Measurements from ENCODE around the gene RNASEH2A. TPM values are rescaled to one million over a fixed set of nuclear protein-coding genes. Genes with fewer than 3 reads are reported as not detected.

RNASEH2A gene
- total RNA-seq, 2 experiments from 2014 or later, result 34.9 to 39.3 TPM

DNA sequence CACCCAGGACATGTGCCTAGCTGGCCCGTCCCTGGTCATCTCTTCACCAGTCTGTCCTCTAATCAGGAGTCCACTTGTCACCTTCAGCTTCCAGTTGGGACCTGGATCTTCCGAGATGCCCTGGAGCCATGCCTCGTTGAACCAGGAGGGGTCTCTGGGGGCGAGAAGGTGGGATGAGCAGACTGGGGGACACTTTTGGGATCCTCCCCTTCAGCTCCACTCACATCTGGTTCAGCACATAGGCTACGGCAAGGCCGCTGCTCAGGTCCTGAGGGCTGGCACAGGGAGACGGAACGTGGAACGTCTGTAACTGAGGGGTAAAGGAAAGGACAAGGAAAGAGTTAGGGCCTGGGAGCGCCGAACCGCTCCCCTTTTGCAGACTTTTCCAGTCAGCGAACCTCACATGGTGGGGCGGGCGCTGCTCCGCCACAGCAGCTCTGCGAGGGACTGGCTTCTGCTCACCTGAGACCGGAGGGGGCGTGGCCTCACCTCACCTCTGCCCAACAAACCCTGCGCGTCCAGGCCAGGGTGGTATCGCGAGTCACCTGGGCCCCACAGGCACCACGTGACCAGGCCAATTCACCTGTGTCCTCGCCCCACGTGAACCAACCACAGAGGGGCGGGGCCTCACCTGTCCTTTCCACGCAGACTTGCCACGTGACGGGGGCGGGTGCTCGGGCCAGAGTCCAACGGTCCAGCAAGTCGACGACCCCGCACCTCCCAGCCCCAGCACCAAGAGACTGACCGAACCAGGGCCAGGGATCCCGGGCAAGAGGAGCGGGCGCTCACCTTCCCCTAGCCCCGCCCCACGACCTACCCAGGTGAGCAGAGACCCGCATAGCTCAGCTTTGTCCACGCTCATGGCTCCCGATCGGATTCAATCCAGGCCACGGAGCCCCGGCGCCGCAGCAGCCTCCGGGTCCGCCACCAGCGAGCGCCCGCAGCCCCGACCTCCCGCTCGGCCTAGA lies 31.5 kb upstream of the RNASEH2A start, which contains the start of gene HOOK2:
Gene HOOK2 (minus strand): TSS at position 965 of the 968 bp plus-strand sequence. CDS start 103 bp downstream, at position 862.
- no peaks in the 10 kb centered on the region for H3K36me3 Mint-ChIP-seq (ENCODE audit: low read depth)
- ChIA-PET POLR2A (interaction anchor here (0.5 kb wide), 1 partner anchor 18 kb away, joined by 6 read pairs; no protein-coding TSS in a partner anchor), CTCF (interaction anchor here (0.6 to 4.8 kb wide), 8 partner anchors 9 to 73 kb away, joined by 3 to 68 read pairs (median 6); partner anchors contain the start of genes JUNB and THSD8)
- H3K27me3 Mint-ChIP-seq, result no peaks in the 10 kb centered on the region
- peaks cover 44% of the 10 kb centered on the region for H3K4me1 Mint-ChIP-seq
- H3K4me3 Mint-ChIP-seq, result peak within 1 kb of the TSS; percentile 67
- H3K27ac Mint-ChIP-seq, result peak within 1 kb of the TSS; percentile 83
- peak; percentile 42 for DNase-seq
- no peaks in the 10 kb centered on the region for H3K9me3 Mint-ChIP-seq

DNA sequence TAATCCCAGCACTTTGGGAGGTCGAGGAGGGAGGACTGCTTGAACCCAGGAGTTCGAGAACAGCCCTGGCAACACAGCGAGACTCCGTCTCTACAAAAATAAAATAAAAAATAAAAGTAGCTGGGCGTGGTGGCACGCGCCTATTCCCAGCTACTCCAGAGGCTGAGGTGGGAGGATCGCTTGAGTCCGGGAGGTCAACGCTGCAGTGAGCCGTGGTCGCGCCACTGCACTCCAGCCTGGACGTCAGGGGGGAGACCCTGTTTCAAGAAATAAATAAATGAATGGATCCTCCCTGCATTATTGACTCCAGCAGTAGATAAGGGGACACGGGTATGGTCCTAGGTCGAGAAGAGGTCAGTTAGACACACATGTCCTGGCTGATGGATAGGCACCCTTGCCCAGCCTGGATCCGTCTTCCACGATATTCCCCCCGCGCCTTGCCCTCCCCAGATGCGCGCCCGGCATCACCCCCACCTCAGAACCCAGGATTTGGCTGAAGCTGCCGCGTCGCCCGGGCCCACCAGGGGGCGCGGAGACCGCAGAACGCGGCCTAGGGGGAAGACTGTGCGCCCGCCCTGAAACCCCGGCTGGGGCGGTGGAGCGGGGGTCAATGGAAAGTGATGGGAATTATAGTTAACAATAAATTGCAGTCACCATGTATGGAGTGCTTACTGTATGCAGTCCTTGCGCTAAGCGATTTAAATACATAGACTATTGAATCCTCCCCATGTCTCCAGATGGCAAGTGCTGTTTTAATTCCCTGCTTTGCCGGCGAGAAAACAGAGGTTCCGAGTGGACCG lies 29.0 kb upstream of the RNASEH2A start:
- Mint-ChIP-seq H3K27ac (peak overlapping the region; percentile 89), H3K4me1 (peaks cover 50% of the 10 kb centered on the region), H3K27me3 (no peaks in the 10 kb centered on the region), H3K9me3 (no peaks in the 10 kb centered on the region), H3K36me3 (ENCODE audit: low read depth) (no peaks in the 10 kb centered on the region), H3K4me3 (peak overlapping the region; percentile 79)
- peak; percentile 77 for DNase-seq
- ChIA-PET POLR2A (interaction anchor here (1.1 to 3.6 kb wide), 2 partner anchors 12 to 15 kb away, joined by 3 to 50 read pairs; partner anchors contain the start of gene JUNB), CTCF (interaction anchor here (1.0 to 4.8 kb wide), 16 partner anchors 9 to 70 kb away, joined by 3 to 68 read pairs (median 6); partner anchors contain the start of genes JUNB and RNASEH2A)

DNA sequence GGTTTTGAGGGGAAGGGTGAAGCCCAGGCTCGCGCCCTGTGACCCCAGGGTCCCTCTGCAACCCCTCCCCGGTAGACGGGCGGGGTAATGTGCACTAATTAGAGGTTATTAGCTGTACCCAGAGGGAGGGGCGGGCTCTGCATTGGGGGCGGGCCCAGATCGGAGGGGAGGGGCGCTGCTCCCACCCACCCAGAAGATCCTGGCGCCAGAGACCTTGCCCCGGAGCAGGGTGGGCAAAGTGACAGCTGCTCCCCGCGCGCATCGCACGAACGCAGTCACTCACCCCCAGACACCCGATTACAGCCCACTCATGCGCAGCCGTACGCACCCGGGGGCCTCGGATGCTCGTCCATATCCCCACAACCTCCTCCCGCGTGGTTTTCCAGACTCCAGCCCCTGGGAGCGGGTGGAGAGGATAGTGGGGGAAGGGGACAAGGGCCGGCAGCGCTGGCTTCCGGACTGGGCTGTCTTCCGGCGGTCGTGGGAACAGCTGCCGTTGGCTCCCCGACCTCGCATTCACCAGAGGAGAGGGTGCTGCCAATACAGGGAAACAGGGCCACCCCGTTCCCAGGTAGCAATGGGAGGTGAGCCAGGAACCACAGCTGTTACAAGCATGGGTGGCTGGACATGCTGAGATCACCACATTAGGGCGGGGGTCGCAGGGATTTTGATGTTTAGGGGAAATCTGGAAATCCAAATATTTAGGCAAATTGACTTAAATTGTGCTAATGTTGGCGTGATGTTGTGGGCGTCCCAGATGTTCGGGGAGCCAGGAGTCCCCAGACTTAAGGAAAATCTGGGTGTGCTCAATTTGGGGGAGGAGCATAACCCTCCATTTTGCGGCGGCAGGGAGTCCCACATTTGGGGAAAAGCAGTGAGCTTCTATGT lies 28.1 kb upstream of the RNASEH2A start:
- Mint-ChIP-seq H3K4me1 (peaks cover 52% of the 10 kb centered on the region), H3K4me3 (peak overlapping the region; percentile 79), H3K27ac (peak overlapping the region; percentile 89), H3K27me3 (no peaks in the 10 kb centered on the region), H3K36me3 (ENCODE audit: low read depth) (no peaks in the 10 kb centered on the region), H3K9me3 (no peaks in the 10 kb centered on the region)
- DNase-seq, result peak; percentile 44
- POLR2A ChIA-PET, result interaction anchor here (1.1 to 3.6 kb wide), 2 partner anchors 11 to 14 kb away, joined by 3 to 50 read pairs; partner anchors contain the start of gene JUNB
- CTCF ChIA-PET, result interaction anchor here (0.6 to 4.8 kb wide), 18 partner anchors 8 to 139 kb away, joined by 3 to 68 read pairs (median 5); partner anchors contain the start of genes JUNB, PRDX2, RNASEH2A and THSD8

DNA sequence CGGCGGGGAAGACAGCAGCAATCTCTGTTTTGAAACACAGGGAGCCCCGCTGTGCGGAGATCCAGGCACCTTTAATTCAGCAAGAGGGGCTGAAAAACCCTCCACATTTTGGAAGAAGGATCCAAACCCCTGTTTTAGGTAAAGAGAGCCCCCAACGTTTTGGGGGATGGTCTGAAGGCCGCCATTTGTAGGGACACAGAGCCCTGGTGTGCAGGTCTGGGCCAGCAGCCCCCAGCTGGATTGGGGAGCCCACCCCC lies 27.6 kb upstream of the RNASEH2A start:
- DNase-seq, result no peak
- POLR2A ChIA-PET, result interaction anchor here (3.6 kb wide), 1 partner anchor 13 kb away, joined by 50 read pairs; the partner anchor contains the start of gene JUNB
- Mint-ChIP-seq H3K27ac (peak overlapping the region; percentile 89), H3K27me3 (no peaks in the 10 kb centered on the region), H3K4me1 (peaks cover 51% of the 10 kb centered on the region), H3K36me3 (ENCODE audit: low read depth) (no peaks in the 10 kb centered on the region), H3K9me3 (no peaks in the 10 kb centered on the region), H3K4me3 (peak overlapping the region; percentile 79)
- CTCF ChIA-PET, result interaction anchor here (0.6 to 4.8 kb wide), 14 partner anchors 8 to 139 kb away, joined by 3 to 68 read pairs (median 6); partner anchors contain the start of genes JUNB, PRDX2 and THSD8

DNA sequence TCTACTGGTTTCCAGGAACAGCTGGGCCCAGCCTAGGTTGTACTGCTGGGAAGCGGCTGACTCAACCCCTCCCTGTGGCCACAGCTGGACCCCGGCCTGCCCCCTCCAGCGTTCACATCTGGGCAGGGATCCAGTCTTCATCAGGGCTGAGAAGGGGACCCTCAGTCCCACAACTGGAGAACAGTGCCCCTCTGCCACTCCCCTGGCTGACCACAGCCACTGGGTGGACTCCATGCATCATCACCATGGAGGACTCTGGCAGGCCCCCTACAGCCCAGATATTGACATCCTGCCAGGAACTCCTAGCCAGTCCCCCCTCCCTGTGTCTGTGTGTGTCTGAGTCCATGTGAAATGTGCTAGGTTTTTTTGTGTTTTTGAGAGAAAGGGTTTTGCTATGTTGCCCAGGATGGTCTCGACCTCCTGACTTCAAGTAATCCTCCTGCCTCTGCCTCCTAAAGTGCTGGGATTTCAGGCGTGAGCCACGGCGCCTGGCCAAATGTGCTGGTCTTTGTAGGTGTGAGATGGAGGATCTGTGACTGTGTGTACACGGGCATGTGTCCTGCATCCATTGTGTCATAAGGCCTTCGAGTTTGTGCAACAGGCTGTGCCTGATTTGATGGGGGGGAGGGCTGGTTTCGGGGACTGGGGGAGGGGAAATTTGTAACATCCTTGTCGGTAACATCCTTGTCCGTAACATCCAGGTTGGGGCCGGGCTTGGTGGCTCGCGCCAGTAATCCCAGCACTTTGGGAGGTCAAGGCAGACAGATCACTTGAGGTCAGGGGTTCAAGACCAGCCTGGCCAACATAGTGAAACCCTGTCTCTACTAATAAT lies 27.0 kb upstream of the RNASEH2A start:
- peak overlapping the region; percentile 77 for H3K27ac Mint-ChIP-seq
- H3K4me3 Mint-ChIP-seq, result peak overlapping the region; percentile 38
- no peak for DNase-seq
- H3K36me3 Mint-ChIP-seq (ENCODE audit: low read depth), result no peaks in the 10 kb centered on the region
- H3K27me3 Mint-ChIP-seq, result no peaks in the 10 kb centered on the region
- ChIA-PET CTCF (interaction anchor here (0.6 to 4.8 kb wide), 8 partner anchors 7 to 138 kb away, joined by 4 to 68 read pairs (median 28); partner anchors contain the start of gene JUNB), POLR2A (interaction anchor here (3.6 kb wide), 1 partner anchor 13 kb away, joined by 50 read pairs; the partner anchor contains the start of gene JUNB)
- no peaks in the 10 kb centered on the region for H3K9me3 Mint-ChIP-seq
- H3K4me1 Mint-ChIP-seq, result peaks cover 51% of the 10 kb centered on the region

DNA sequence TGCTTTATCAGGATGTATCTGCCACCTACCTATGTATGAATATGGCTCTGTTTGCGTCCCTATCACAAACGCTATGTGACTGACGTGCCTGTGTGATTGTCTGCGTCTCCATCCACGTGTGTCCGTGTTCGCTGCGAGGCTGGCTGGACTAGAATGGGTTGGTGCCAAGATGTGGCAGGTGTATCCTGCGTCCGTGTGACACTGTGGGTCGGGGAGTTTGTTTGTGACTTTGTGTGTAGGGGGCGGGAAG lies 24.3 kb upstream of the RNASEH2A start:
- Mint-ChIP-seq H3K9me3 (no peaks in the 10 kb centered on the region), H3K4me1 (peaks cover 49% of the 10 kb centered on the region), H3K27me3 (no peaks in the 10 kb centered on the region), H3K4me3 (peak overlapping the region; percentile 93), H3K36me3 (ENCODE audit: low read depth) (no peaks in the 10 kb centered on the region), H3K27ac (peak overlapping the region; percentile 99)
- no peak for DNase-seq
- ChIA-PET POLR2A (interaction anchor here (2.0 kb wide), 1 partner anchor 10 kb away, joined by 14 read pairs; the partner anchor contains the start of gene JUNB), CTCF (interaction anchor here (0.6 to 4.4 kb wide), 6 partner anchors 12 to 83 kb away, joined by 3 to 65 read pairs (median 4); partner anchors contain the start of gene JUNB)

DNA sequence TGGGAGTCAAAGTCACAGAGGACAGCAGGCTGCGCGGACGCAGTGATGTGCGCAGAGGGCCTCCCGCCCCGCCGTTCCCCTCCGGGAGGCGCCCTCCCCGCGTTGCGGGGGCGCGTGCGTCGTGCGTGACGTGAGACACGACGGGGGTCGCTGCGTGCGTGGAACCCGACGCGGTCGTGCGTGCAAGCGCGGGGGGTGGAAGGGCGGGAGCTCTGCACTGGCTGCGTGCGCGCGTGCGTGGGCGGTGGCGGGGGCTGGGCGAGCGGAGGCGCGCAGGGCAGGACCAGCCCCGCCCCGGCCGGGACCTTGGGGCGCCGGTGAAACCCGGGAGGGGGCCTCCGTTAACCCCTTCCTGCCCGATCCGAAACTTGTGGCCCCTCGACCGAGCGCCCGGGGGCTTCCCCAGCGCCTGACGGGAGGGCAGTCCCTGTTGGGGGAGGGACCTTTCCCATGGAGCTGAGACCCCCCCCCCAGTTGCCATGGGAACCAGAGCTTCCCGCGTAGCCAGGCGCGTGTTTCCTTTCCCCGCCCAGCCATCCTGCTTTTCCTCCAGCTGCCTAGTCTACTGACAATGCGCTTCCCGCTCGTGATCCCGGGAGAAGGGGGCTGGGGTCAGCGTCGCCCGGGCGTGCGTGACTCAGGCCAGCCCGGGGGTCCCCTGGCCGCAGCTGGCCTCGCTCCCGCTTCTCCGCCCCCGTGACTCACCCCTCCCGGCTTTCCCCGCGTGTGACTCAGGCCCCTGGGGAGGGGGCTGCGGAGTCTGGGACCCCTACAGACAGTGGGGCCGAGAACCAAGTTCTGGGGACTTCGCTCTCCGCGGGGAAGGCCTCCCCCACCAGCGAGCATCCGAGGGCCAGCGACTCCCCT lies 23.7 kb upstream of the RNASEH2A start:
- CTCF ChIA-PET, result interaction anchor here (0.6 to 4.4 kb wide), 8 partner anchors 12 to 86 kb away, joined by 3 to 65 read pairs (median 4); partner anchors contain the start of genes FBXW9 and JUNB
- Mint-ChIP-seq H3K27me3 (no peaks in the 10 kb centered on the region), H3K27ac (peak overlapping the region; percentile 99), H3K9me3 (no peaks in the 10 kb centered on the region), H3K4me1 (peaks cover 45% of the 10 kb centered on the region), H3K36me3 (ENCODE audit: low read depth) (no peaks in the 10 kb centered on the region), H3K4me3 (peak overlapping the region; percentile 93)
- POLR2A ChIA-PET, result interaction anchor here (2.0 kb wide), 1 partner anchor 10 kb away, joined by 14 read pairs; the partner anchor contains the start of gene JUNB
- peak; percentile 87 for DNase-seq

DNA sequence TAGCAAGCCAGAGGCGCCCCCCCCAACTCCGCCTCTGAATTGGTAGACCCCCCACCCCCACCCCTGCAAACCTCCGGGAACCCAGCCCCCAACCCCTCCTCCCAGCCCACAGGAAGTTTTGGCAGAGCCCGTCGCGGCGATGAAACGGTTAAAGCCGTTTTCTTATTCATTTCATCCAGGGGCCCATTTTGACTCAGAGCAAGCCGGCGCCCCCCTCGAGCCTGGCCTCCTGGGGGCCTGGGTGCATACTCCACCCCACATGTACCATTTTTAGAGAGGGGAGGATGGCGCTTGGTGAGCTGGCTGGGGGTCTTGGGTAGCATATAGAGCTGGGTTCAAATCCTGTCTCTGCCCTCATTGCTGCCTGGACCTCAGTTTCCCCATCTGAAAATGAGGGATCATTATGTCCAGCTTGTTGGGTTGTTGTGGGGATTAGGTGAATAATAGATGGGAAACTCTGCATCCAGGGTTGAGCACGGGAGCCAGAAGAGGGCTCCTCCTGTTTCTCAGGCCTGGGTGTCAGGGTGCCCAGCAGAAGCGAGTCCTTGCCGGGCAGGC lies 23.0 kb upstream of the RNASEH2A start:
- no peaks in the 10 kb centered on the region for H3K36me3 Mint-ChIP-seq (ENCODE audit: low read depth)
- CTCF ChIA-PET, result interaction anchor here (0.9 to 4.4 kb wide), 6 partner anchors 11 to 87 kb away, joined by 3 to 65 read pairs (median 5); partner anchors contain the start of genes FBXW9 and JUNB
- H3K27me3 Mint-ChIP-seq, result no peaks in the 10 kb centered on the region
- DNase-seq, result peak; percentile 49
- peak overlapping the region; percentile 93 for H3K4me3 Mint-ChIP-seq
- H3K27ac Mint-ChIP-seq, result no peak overlapping the region
- peaks cover 45% of the 10 kb centered on the region for H3K4me1 Mint-ChIP-seq
- POLR2A ChIA-PET, result interaction anchor here (2.0 kb wide), 1 partner anchor 9 kb away, joined by 14 read pairs; the partner anchor contains the start of gene JUNB
- no peaks in the 10 kb centered on the region for H3K9me3 Mint-ChIP-seq

DNA sequence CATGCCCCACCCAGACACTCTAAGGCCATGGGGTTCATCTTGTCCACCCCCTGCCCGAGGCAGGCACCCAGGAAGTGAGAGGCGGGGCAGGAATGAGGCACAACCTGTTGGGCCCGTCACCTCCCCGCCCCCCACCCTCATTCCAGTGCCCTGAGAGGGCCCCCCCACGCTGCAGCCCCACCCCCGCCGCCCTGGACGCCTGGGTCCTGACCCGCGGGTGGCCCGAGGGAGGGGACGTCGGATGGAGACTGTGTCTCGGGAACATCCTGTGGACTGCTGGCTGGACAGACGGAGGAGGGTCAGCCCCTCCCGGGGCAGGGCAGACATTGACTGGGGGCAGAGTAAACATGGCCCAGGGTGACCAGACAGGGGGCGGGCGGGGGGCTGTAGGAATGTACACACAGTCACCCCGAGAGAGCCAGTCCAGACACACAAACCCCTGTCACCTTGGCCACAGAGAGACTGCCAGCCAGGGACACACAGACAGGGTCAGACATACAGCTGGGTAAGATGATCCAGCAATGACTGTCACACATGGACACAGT lies 22.5 kb upstream of the RNASEH2A start:
- POLR2A ChIA-PET, result interaction anchor here (2.0 kb wide), 1 partner anchor 8 kb away, joined by 14 read pairs; the partner anchor contains the start of gene JUNB
- peak overlapping the region; percentile 93 for H3K4me3 Mint-ChIP-seq
- CTCF ChIA-PET, result interaction anchor here (4.4 kb wide), 1 partner anchor 10 kb away, joined by 65 read pairs; the partner anchor contains the start of gene JUNB
- no peak for DNase-seq
- no peaks in the 10 kb centered on the region for H3K9me3 Mint-ChIP-seq
- H3K27ac Mint-ChIP-seq, result no peak overlapping the region
- H3K4me1 Mint-ChIP-seq, result peaks cover 44% of the 10 kb centered on the region
- H3K36me3 Mint-ChIP-seq (ENCODE audit: low read depth), result no peaks in the 10 kb centered on the region
- no peaks in the 10 kb centered on the region for H3K27me3 Mint-ChIP-seq

Measured in activated CD4-positive, alpha-beta T cell treated with anti-CD3 and anti-CD28 coated beads, Interleukin-2, amount 10 ng/mL, durations not matched to agents 7 days and 5 days (primary cell).